GM12878 (cell line): ENCODE measurements around the gene MEX3D. TPM values are rescaled to one million over a fixed set of nuclear protein-coding genes. Genes with fewer than 3 reads are reported as not detected.

ENCODE experiments used
- ATAC-seq: fragments of 200-7000 bp; cut with Tn5 transposase; 3 replicates; pipeline ENCODE4 v1.9.1; 2020; ENCODE audit warnings: mild to moderate bottlenecking, moderate library complexity
- BruUV-seq: library from RNA; stranded (reverse); fragments of 400-500 nt; replicated peaks from 2 replicates; lab custom pipeline; 2021; lab: Mats Ljungman, UMichigan
- CTCF ChIA-PET: fragments of 300-600 bp; sonication (Branson Sonifier 250); formaldehyde crosslinking; extraction: SDS; loops from one replicate; lab custom pipeline; 2021; ENCODE audit warnings: inconsistent platforms; lab: Yijun Ruan, JAX
- POLR2A ChIA-PET: fragments of 350-600 bp; formaldehyde crosslinking; extraction: SDS; loops from one replicate; lab custom pipeline; 2021; ENCODE audit warnings: inconsistent platforms; lab: Charles Lee
- RAD21 ChIA-PET: fragments of 300-600 bp; sonication (Branson Sonifier 250); formaldehyde crosslinking; loops from one replicate; lab custom pipeline; 2023; ENCODE audit warnings: antibody characterized with exemption; ENCODE audit not compliant: unreplicated experiment; lab: Charles Lee
- SMC1A ChIA-PET: fragments of 300-600 bp; sonication (Branson Sonifier 250); formaldehyde crosslinking; loops from one replicate; lab custom pipeline; 2023; ENCODE audit not compliant: unreplicated experiment, uncharacterized antibody; lab: Charles Lee
- DNase-seq: peaks from one replicate; pipeline ENCODE4 v3.0.0-alpha.2; 2011; ENCODE audit warnings: low read depth, low spot score
- FAIRE-seq: peaks from 3 replicates; lab custom pipeline; 2011; peaks lifted over from hg19 to GRCh38; lab: Jason Lieb, UNC
- H2AFZ ChIP-seq: 2 replicates; pipeline ENCODE4 v1.6.0; 2011; ENCODE audit warnings: low read depth, low read length, control low read depth; ENCODE audit not compliant: control insufficient read depth
- H3K27ac ChIP-seq: 2 replicates; pipeline ENCODE4 v1.5.1; 2011; ENCODE audit warnings: control low read depth; ENCODE audit not compliant: control insufficient read depth, insufficient read depth
- H3K27me3 ChIP-seq, 2 experiments: replicated peaks in 1 of 2; 2 replicates each; pipeline versions ENCODE4 v1.6.0 to v1.6.1; 2011; ENCODE audit warnings: low read length in 1 of 2; ENCODE audit not compliant: control insufficient read depth in 2 of 2, insufficient read depth in 2 of 2
- H3K36me3 ChIP-seq, 2 experiments: 2 replicates each; pipeline ENCODE4 v1.5.1; 2011; ENCODE audit warnings: low read length in 1 of 2; ENCODE audit not compliant: control insufficient read depth in 2 of 2, insufficient read depth in 2 of 2
- H3K4me1 ChIP-seq: 2 replicates; pipeline ENCODE4 v1.6.1; 2011; ENCODE audit warnings: mild to moderate bottlenecking, low read length, moderate library complexity, mixed read lengths; ENCODE audit not compliant: control insufficient read depth, insufficient read depth
- H3K4me2 ChIP-seq: 2 replicates; pipeline ENCODE4 v1.6.0; 2011; ENCODE audit warnings: control low read depth; ENCODE audit not compliant: control insufficient read depth, insufficient read depth
- H3K4me3 ChIP-seq: fragments of 200-600 bp; sonication (generic); 2 replicates; pipeline ENCODE4 v1.5.1; 2016
- H3K79me2 ChIP-seq: 2 replicates; pipeline ENCODE4 v1.6.0; 2011; ENCODE audit warnings: low read length; ENCODE audit not compliant: control insufficient read depth, insufficient read depth
- H3K9ac ChIP-seq: 2 replicates; pipeline ENCODE4 v1.8.0; 2011; ENCODE audit warnings: low read length, control low read depth, mixed read lengths; ENCODE audit not compliant: control insufficient read depth, insufficient read depth
- H3K9me3 ChIP-seq: replicated peaks from 3 replicates; pipeline ENCODE4 v1.5.1; 2011; ENCODE audit warnings: mild to moderate bottlenecking, low read length; ENCODE audit not compliant: control insufficient read depth, insufficient read depth
- H4K20me1 ChIP-seq: 2 replicates; pipeline ENCODE4 v1.6.0; 2011; ENCODE audit not compliant: control insufficient read depth, insufficient read depth
- ASH2L ChIP-seq: fragments of 300-600, 200-600 bp; sonication (generic); IDR thresholded peaks from 2 replicates; pipeline ENCODE4 v1.6.1; 2017; ENCODE audit warnings: low read depth, mild to moderate bottlenecking, borderline replicate concordance
- BACH1 ChIP-seq: fragments of 450-650 bp; IDR thresholded peaks from 2 replicates; pipeline ENCODE4 v1.6.1; 2017; ENCODE audit warnings: mild to moderate bottlenecking, borderline replicate concordance
- EZH2 ChIP-seq: IDR thresholded peaks from 2 replicates; pipeline ENCODE4 v1.6.1; 2012; ENCODE audit warnings: low read depth, mild to moderate bottlenecking, control low read depth, inconsistent platforms, low read length, borderline replicate concordance; ENCODE audit not compliant: control insufficient read depth
- GATAD2B ChIP-seq: fragments of 450-650 bp; conservative IDR thresholded peaks from 2 replicates; pipeline ENCODE4 v1.6.1; 2017; ENCODE audit warnings: low read depth, mild to moderate bottlenecking, moderate library complexity
- HDGF ChIP-seq: fragments of 450-650 bp; IDR thresholded peaks from 2 replicates; pipeline ENCODE4 v1.6.1; 2016; ENCODE audit warnings: antibody characterized with exemption
- IRF4 ChIP-seq: IDR thresholded peaks from 2 replicates; pipeline ENCODE4 v1.6.1; 2011; ENCODE audit warnings: low read depth, low read length
- NFYB ChIP-seq: IDR thresholded peaks from 2 replicates; pipeline ENCODE4 v1.6.1; 2011; ENCODE audit warnings: low read depth, mild to moderate bottlenecking, low read length, improper control_type of control experiment, moderate library complexity; ENCODE audit not compliant: insufficient read depth
- NR2C2 ChIP-seq: IDR thresholded peaks from 2 replicates; pipeline ENCODE4 v1.6.1; 2011; ENCODE audit warnings: borderline replicate concordance, low read depth; ENCODE audit not compliant: control insufficient read depth, insufficient read length
- RAD21 ChIP-seq: IDR thresholded peaks from 2 replicates; pipeline ENCODE4 v1.6.1; 2011; ENCODE audit warnings: mild to moderate bottlenecking, low read depth, low read length, moderate library complexity; ENCODE audit not compliant: insufficient read depth
- RELA ChIP-seq: fragments of 450-650 bp; IDR thresholded peaks from 2 replicates; pipeline ENCODE4 v1.8.0; 2014; ENCODE audit warnings: borderline replicate concordance; ENCODE audit not compliant: partially characterized antibody
- RFX5 ChIP-seq: IDR thresholded peaks from 2 replicates; pipeline ENCODE4 v1.6.1; 2011; ENCODE audit warnings: low read depth, low read length, improper control_type of control experiment
- SMARCA5 ChIP-seq: fragments of 450-650 bp; IDR thresholded peaks from 2 replicates; pipeline ENCODE4 v1.6.1; 2017; ENCODE audit warnings: mild to moderate bottlenecking
- TCF3 ChIP-seq: IDR thresholded peaks from 2 replicates; pipeline ENCODE4 v1.6.1; 2012; ENCODE audit warnings: low read depth, mild to moderate bottlenecking, low read length, borderline replicate concordance; ENCODE audit not compliant: insufficient read depth
- WGBS: methylation state at CpG from one replicate; pipeline ENCODE4 v1.1.6; 2016; ENCODE audit warnings: low lambda C conversion rate; ENCODE audit not compliant: insufficient replicate concordance, insufficient coverage; ENCODE audit errors: missing lambda C conversion rate; 5-methylcytosine and 5-hydroxymethylcytosine counted together
- in situ Hi-C: fragments of 300-500 bp; cut with MboI; formaldehyde crosslinking; loops from 9 replicates; pipeline ENCODE4 v1.14.3; 2018; ENCODE audit warnings: mixed read lengths
- intact Hi-C: fragments of 100-400 bp; cut with micrococcal nuclease; formaldehyde crosslinking; loops from one replicate; pipeline ENCODE4 v1.14.2; 2022; ENCODE audit not compliant: unreplicated experiment
- polyA plus RNA-seq, 11 experiments: library from polyadenylated mRNA; depleted of rRNA in 4 of 11; unstranded in 6 of 11; stranded (reverse) in 5 of 11; fragments of >200 nt; fragmentation: Nextera tagmentation in 4 of 11; fragmentation: Illumina TruSeq in 1 of 11; extraction: Ambion mirVana in 4 of 11; extraction: Trizol in 1 of 11; gene quantifications; 1 replicate in 1 of 11; 2 replicates in 10 of 11; pipeline versions ENCODE4 v1.2.1 to v1.2.3, GENCODE V29; 2011 to 2016; ENCODE audit warnings: inconsistent platforms in 2 of 11, missing spikeins in 2 of 11, low read depth in 1 of 11
- total RNA-seq, 4 experiments: library from RNA; depleted of rRNA in 3 of 4; stranded (reverse); fragments of >200 nt in 3 of 4; fragmentation: Illumina TruSeq in 1 of 4; extraction: Trizol in 1 of 4; gene quantifications; 2 replicates each; pipeline versions ENCODE4 v1.2.1 to v1.2.3, GENCODE V29; 2013 to 2021
- TF ChIP-seq, protein P1 (sequence below): fragments of 450-650 bp; IDR thresholded peaks from 2 replicates; pipeline ENCODE4 v1.6.1; 2016; ENCODE audit warnings: mild to moderate bottlenecking
- TF ChIP-seq, protein P2 (sequence below): fragments of 450-650 bp; formaldehyde crosslinking; IDR thresholded peaks from 2 replicates; pipeline ENCODE4 v1.5.0; 2022; ENCODE audit warnings: mild to moderate bottlenecking, missing genetic modification characterization

The MEX3D gene
- total and polyA plus RNA-seq, 10 of the 15 experiments (the other 5 are each of a cell fraction or from before 2014, with no cell fraction given), result 0.18 to 6.8 (median 0.81) TPM

GRCh38 chr19:1606138-1606651, 38.1 kb upstream of the MEX3D start (continued):
- TF ChIP-seq, protein P1, sequence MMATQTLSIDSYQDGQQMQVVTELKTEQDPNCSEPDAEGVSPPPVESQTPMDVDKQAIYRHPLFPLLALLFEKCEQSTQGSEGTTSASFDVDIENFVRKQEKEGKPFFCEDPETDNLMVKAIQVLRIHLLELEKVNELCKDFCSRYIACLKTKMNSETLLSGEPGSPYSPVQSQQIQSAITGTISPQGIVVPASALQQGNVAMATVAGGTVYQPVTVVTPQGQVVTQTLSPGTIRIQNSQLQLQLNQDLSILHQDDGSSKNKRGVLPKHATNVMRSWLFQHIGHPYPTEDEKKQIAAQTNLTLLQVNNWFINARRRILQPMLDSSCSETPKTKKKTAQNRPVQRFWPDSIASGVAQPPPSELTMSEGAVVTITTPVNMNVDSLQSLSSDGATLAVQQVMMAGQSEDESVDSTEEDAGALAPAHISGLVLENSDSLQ, result no peak
- TF ChIP-seq RELA (no peak), IRF4 (no peak)

GRCh38 chr19:1605236-1606137, 37.4 kb upstream of the MEX3D start, which contains the start of gene UQCR11:
Gene UQCR11, minus strand, starts transcription at chr19:1605462. Its CDS starts 53 bp downstream, at chr19:1605409.
- in situ Hi-C loops, result loop anchor here (5.0 kb wide), 1 partner anchor 42 kb away; no protein-coding TSS in a partner anchor
- Histone ChIP-seq H3K9ac (peak within 1 kb of the TSS; percentile 93), H3K36me3 (peaks cover 0 to 2% of the 10 kb centered on the region in 2 experiments; a peak in 3 of 4 replicates), H2AFZ (peak within 1 kb of the TSS; percentile 96), H3K27ac (peak within 1 kb of the TSS; percentile 83), H4K20me1 (no peaks in the 10 kb centered on the region), H3K27me3 (no peaks in the 10 kb centered on the region), H3K4me2 (peak within 1 kb of the TSS; percentile 98), H3K4me1 (peaks cover 9% of the 10 kb centered on the region), H3K79me2 (peaks cover 31% of the 10 kb centered on the region), H3K9me3 (no peaks in the 10 kb centered on the region), H3K4me3 (peak within 1 kb of the TSS; percentile 91)
- ChIA-PET CTCF (interaction anchor here (0.6 to 2.1 kb wide), 6 partner anchors 12 to 221 kb away, joined by 3 to 8 read pairs (median 4); partner anchors contain the start of gene MBD3), POLR2A (interaction anchor here (0.9 to 3.2 kb wide), 4 partner anchors 12 to 66 kb away, joined by 3 to 19 read pairs (median 3); partner anchors contain the start of genes MBD3 and TCF3), SMC1A (interaction anchor here (0.6 to 2.4 kb wide), 5 partner anchors 12 to 67 kb away, joined by 3 to 11 read pairs (median 6); partner anchors contain the start of genes MBD3 and TCF3), RAD21 (interaction anchor here (0.9 to 2.0 kb wide), 8 partner anchors 12 to 67 kb away, joined by 3 to 8 read pairs (median 4); no protein-coding TSS in a partner anchor)
- ATAC-seq (peak; percentile 96), FAIRE-seq (peak; percentile 97), DNase-seq (peak; percentile 80)
- no TSS peak for BruUV-seq
- WGBS, result under 1% methylated on average over 77 of the region's 79 CpGs
- intact Hi-C loops, result loop anchor here (5.0 kb wide), 2 partner anchors 42 to 67 kb away; no protein-coding TSS in a partner anchor
- TF ChIP-seq SMARCA5 (no peak; the same call in 1 of the 2 replicates), RAD21 (peak; percentile 74), HDGF (no peak), GATAD2B (no peak; the same call in none of the 2 replicates), NR2C2 (no peak), BACH1 (no peak; the same call in 1 of the 2 replicates), NFYB (peak; percentile 57; the same call in 1 of the 2 replicates), ASH2L (no peak), TCF3 (no peak), RFX5 (no peak), EZH2 (no peak), RELA (peak; percentile 16)
- TF ChIP-seq, protein P2, sequence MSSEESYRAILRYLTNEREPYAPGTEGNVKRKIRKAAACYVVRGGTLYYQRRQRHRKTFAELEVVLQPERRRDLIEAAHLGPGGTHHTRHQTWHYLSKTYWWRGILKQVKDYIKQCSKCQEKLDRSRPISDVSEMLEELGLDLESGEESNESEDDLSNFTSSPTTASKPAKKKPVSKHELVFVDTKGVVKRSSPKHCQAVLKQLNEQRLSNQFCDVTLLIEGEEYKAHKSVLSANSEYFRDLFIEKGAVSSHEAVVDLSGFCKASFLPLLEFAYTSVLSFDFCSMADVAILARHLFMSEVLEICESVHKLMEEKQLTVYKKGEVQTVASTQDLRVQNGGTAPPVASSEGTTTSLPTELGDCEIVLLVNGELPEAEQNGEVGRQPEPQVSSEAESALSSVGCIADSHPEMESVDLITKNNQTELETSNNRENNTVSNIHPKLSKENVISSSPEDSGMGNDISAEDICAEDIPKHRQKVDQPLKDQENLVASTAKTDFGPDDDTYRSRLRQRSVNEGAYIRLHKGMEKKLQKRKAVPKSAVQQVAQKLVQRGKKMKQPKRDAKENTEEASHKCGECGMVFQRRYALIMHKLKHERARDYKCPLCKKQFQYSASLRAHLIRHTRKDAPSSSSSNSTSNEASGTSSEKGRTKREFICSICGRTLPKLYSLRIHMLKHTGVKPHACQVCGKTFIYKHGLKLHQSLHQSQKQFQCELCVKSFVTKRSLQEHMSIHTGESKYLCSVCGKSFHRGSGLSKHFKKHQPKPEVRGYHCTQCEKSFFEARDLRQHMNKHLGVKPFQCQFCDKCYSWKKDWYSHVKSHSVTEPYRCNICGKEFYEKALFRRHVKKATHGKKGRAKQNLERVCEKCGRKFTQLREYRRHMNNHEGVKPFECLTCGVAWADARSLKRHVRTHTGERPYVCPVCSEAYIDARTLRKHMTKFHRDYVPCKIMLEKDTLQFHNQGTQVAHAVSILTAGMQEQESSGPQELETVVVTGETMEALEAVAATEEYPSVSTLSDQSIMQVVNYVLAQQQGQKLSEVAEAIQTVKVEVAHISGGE, result no peak
